HepG2 (cell line): ENCODE measurements around the gene MKRN2OS. TPM values are rescaled to one million over a fixed set of nuclear protein-coding genes. Genes with fewer than 3 reads are reported as not detected.

Experiments used
- ATAC-seq: fragments of 200-7000 bp; cut with Tn5 transposase; 3 replicates; pipeline ENCODE4 v1.9.1; 2020; ENCODE audit warnings: mild to moderate bottlenecking, moderate library complexity
- BruUV-seq: library from RNA; stranded (reverse); fragments of 400-500 nt; replicated peaks from 2 replicates; lab custom pipeline; 2021; lab: Mats Ljungman, UMichigan
- CTCF ChIA-PET: fragments of 300-600 bp; formaldehyde crosslinking; extraction: SDS; loops from one replicate; lab custom pipeline; 2021; ENCODE audit warnings: low total read pairs, inconsistent platforms, low intra/inter-chr PET ratio; lab: Yijun Ruan, JAX
- POLR2A ChIA-PET: fragments of 350-600 bp; sonication (Branson Sonifier 250); formaldehyde crosslinking; loops from one replicate; lab custom pipeline; 2020; ENCODE audit warnings: antibody characterized with exemption, inconsistent platforms; lab: Yijun Ruan, JAX
- DNase-seq: peaks from one replicate; pipeline ENCODE4 v3.0.0-alpha.2; 2015; ENCODE audit warnings: low spot score
- FAIRE-seq: peaks from 3 replicates; lab custom pipeline; 2011; peaks lifted over from hg19 to GRCh38; lab: Jason Lieb, UNC
- H2AFZ ChIP-seq: one replicate; pipeline ENCODE4 v1.6.1; 2011; ENCODE audit warnings: low read length, inconsistent platforms
- H3K27ac ChIP-seq: fragments of 300-600 bp; 3 replicates; pipeline ENCODE4 v1.8.0; 2011; ENCODE audit warnings: mixed run types, mild to moderate bottlenecking, mixed read lengths, low read length, inconsistent platforms; ENCODE audit not compliant: insufficient read depth; ENCODE audit errors: extremely low read length
- H3K27me3 ChIP-seq, 2 experiments: fragments of 200-600 bp in 1 of 2; 2 replicates in 1 of 2; 3 replicates in 1 of 2; pipeline versions ENCODE4 v1.6.0 to v1.8.0; 2011; ENCODE audit warnings: low read length in 2 of 2, mild to moderate bottlenecking in 2 of 2, moderate library complexity in 2 of 2, inconsistent platforms in 1 of 2; ENCODE audit not compliant: insufficient read depth in 2 of 2, control insufficient read depth in 1 of 2
- H3K36me3 ChIP-seq, 2 experiments: fragments of 200-600 bp in 1 of 2; replicated peaks in 1 of 2; 2 replicates in 1 of 2; 3 replicates in 1 of 2; pipeline versions ENCODE4 v1.5.1 to v1.8.0; 2011; ENCODE audit warnings: low read length in 2 of 2, inconsistent platforms in 1 of 2; ENCODE audit not compliant: insufficient read depth in 2 of 2, control insufficient read depth in 1 of 2
- H3K4me1 ChIP-seq: 2 replicates; pipeline ENCODE4 v1.5.1; 2012; ENCODE audit warnings: low read length, inconsistent platforms; ENCODE audit not compliant: insufficient read depth
- H3K4me2 ChIP-seq: 2 replicates; pipeline ENCODE4 v1.6.0; 2011; ENCODE audit warnings: low read depth, low read length, inconsistent platforms
- H3K4me3 ChIP-seq, 3 experiments: fragments of 200-600 bp in 1 of 3; sonication (generic), shearing (Covaris generic) in 1 of 3; replicated peaks in 1 of 3; 2 replicates each; pipeline ENCODE4 v1.5.1; 2011 to 2016; ENCODE audit warnings: low read length in 3 of 3, inconsistent platforms in 2 of 3, low read depth in 2 of 3, mild to moderate bottlenecking in 2 of 3, control low read depth in 1 of 3, mixed read lengths in 1 of 3; ENCODE audit not compliant: insufficient read depth in 1 of 3
- H3K79me2 ChIP-seq: one replicate; pipeline ENCODE4 v1.6.1; 2011; ENCODE audit warnings: low read length, inconsistent platforms; ENCODE audit not compliant: insufficient read depth
- H3K9ac ChIP-seq: 2 replicates; pipeline ENCODE4 v1.6.0; 2011; ENCODE audit warnings: mild to moderate bottlenecking, low read depth, low read length, inconsistent platforms; ENCODE audit not compliant: insufficient read depth
- H3K9me3 ChIP-seq: 2 replicates; pipeline ENCODE4 v1.5.1; 2012; ENCODE audit warnings: mild to moderate bottlenecking, low read length
- H4K20me1 ChIP-seq: 2 replicates; pipeline ENCODE4 v1.6.0; 2011; ENCODE audit warnings: inconsistent platforms, mild to moderate bottlenecking, low read length, moderate library complexity; ENCODE audit not compliant: insufficient read depth
- BORCS8-MEF2B ChIP-seq: sonication (generic); formaldehyde crosslinking; IDR thresholded peaks from 2 replicates; pipeline ENCODE4 v1.8.0; 2022; ENCODE audit warnings: mild to moderate bottlenecking, missing genetic modification reagents
- CCAR2 ChIP-seq: fragments of 200-400 bp; formaldehyde crosslinking; optimal IDR thresholded peaks from 2 replicates; pipeline ENCODE3; 2018; ENCODE audit warnings: low read depth, mild to moderate bottlenecking, low read length, moderate library complexity
- CEBPG ChIP-seq: IDR thresholded peaks from 2 replicates; pipeline ENCODE4 v1.6.1; 2016
- KDM3A ChIP-seq: IDR thresholded peaks from 2 replicates; pipeline ENCODE4 v1.6.1; 2018; ENCODE audit warnings: low read depth, missing compliant biosample characterization
- KLF11 ChIP-seq: IDR thresholded peaks from 2 replicates; pipeline ENCODE4 v1.6.1; 2016; ENCODE audit warnings: missing compliant biosample characterization
- MED8 ChIP-seq: sonication (generic); formaldehyde crosslinking; IDR thresholded peaks from 2 replicates; pipeline ENCODE4 v1.8.1; 2023; ENCODE audit warnings: mild to moderate bottlenecking, missing genetic modification reagents; ENCODE audit not compliant: insufficient replicate concordance
- MTERF4 ChIP-seq: sonication (generic); formaldehyde crosslinking; IDR thresholded peaks from 2 replicates; pipeline ENCODE4 v1.8.0; 2023; ENCODE audit warnings: mild to moderate bottlenecking, missing genetic modification reagents
- SMAD3 ChIP-seq: sonication (generic); formaldehyde crosslinking; IDR thresholded peaks from 2 replicates; pipeline ENCODE4 v1.4.0; 2020; ENCODE audit warnings: missing genetic modification reagents
- TARDBP ChIP-seq: sonication (generic); formaldehyde crosslinking; IDR thresholded peaks from 2 replicates; pipeline ENCODE4 v1.8.0; 2022; ENCODE audit warnings: mild to moderate bottlenecking, missing genetic modification reagents
- ZFP36 ChIP-seq: fragments of 150-350 bp; IDR thresholded peaks from 2 replicates; pipeline ENCODE4 v1.6.1; 2018; ENCODE audit warnings: borderline replicate concordance, low read length, low read depth; ENCODE audit not compliant: partially characterized antibody
- ZFP37 ChIP-seq: sonication (generic); formaldehyde crosslinking; IDR thresholded peaks from 2 replicates; pipeline ENCODE4 v1.4.0; 2020; ENCODE audit warnings: missing genetic modification reagents, borderline replicate concordance
- ZNF24 ChIP-seq: fragments of 450-650 bp; IDR thresholded peaks from 2 replicates; pipeline ENCODE4 v1.6.1; 2017; ENCODE audit warnings: antibody characterized with exemption, mild to moderate bottlenecking
- ZNF609 ChIP-seq: sonication (generic); formaldehyde crosslinking; IDR thresholded peaks from 2 replicates; pipeline ENCODE4 v1.4.0; 2020; ENCODE audit warnings: mild to moderate bottlenecking, missing genetic modification reagents, borderline replicate concordance
- ZNF674 ChIP-seq: sonication (generic); formaldehyde crosslinking; IDR thresholded peaks from 2 replicates; pipeline ENCODE4 v1.5.0; 2020; ENCODE audit warnings: low read depth, mild to moderate bottlenecking, missing genetic modification reagents
- ZZZ3 ChIP-seq: sonication (generic); formaldehyde crosslinking; IDR thresholded peaks from 2 replicates; pipeline ENCODE4 v1.4.0; 2020; ENCODE audit warnings: missing genetic modification reagents, mild to moderate bottlenecking, borderline replicate concordance
- WGBS: methylation state at CpG from one replicate; pipeline ENCODE4 v1.1.6; 2017; ENCODE audit warnings: low lambda C conversion rate; 5-methylcytosine and 5-hydroxymethylcytosine counted together
- in situ Hi-C: cut with HindIII; loops from 2 replicates; pipeline ENCODE4 v1.10.0; 2017; ENCODE audit warnings: low pct_unique_long_range_greater_than_20kb; ENCODE audit not compliant: extremely low pct_ligation_motif_present
- intact Hi-C: fragments of 100-400 bp; cut with micrococcal nuclease; formaldehyde crosslinking; loops from one replicate; pipeline ENCODE4 v1.10.0; 2022; ENCODE audit not compliant: unreplicated experiment
- polyA plus RNA-seq, 8 experiments: library from polyadenylated mRNA; depleted of rRNA in 3 of 8; stranded (reverse) in 7 of 8; unstranded in 1 of 8; fragments of >200 nt; fragmentation: Illumina TruSeq in 4 of 8; extraction: Trizol in 4 of 8; gene quantifications; 2 replicates each; pipeline versions ENCODE4 v1.2.1 to v1.2.3, GENCODE V29; 2011 to 2016; ENCODE audit warnings: low read depth in 4 of 8, missing spikeins in 1 of 8, mixed read lengths in 1 of 8; ENCODE audit not compliant: insufficient read depth in 1 of 8
- total RNA-seq, 5 experiments: library from RNA; depleted of rRNA; stranded (reverse); fragments of >200 nt; fragmentation: Illumina TruSeq; extraction: Trizol; gene quantifications; 2 replicates each; pipeline ENCODE4 v1.2.3, GENCODE V29; 2016; ENCODE audit warnings: low read depth in 1 of 5

Gene MKRN2OS
- total and polyA plus RNA-seq, 2 of the 13 experiments (the other 11 are each of a cell fraction or from before 2014, with no cell fraction given) = not detected

GRCh38 chr3:12527757-12528143, 17.5 kb downstream of the MKRN2OS start:
- Histone ChIP-seq H3K4me2 (no peak overlapping the region), H2AFZ (no peak overlapping the region), H3K79me2 (no peaks in the 10 kb centered on the region), H3K9me3 (no peaks in the 10 kb centered on the region), H3K9ac (no peak overlapping the region), H4K20me1 (no peaks in the 10 kb centered on the region), H3K4me1 (no peaks in the 10 kb centered on the region), H3K27ac (no peak overlapping the region), H3K27me3 (no peaks in the 10 kb centered on the region), H3K36me3 (peaks cover 13 to 51% of the 10 kb centered on the region in 2 experiments), H3K4me3 (no peak overlapping the region)
- 100% methylated on average over 1 of the region's 3 CpGs for WGBS
- DNase-seq = no peak
- POLR2A ChIA-PET = no interaction called here
- BruUV-seq = no TSS peak
- no peak for TF ChIP-seq TARDBP
- no peak for TF ChIP-seq KLF11 (CRISPR knock-in tag)
- no peak for TF ChIP-seq ZNF24
- ATAC-seq = no peak
- in situ Hi-C loops = no loop called here
- intact Hi-C loops = no loop called here
- FAIRE-seq = no peak
- CTCF ChIA-PET = no interaction called here

DNA sequence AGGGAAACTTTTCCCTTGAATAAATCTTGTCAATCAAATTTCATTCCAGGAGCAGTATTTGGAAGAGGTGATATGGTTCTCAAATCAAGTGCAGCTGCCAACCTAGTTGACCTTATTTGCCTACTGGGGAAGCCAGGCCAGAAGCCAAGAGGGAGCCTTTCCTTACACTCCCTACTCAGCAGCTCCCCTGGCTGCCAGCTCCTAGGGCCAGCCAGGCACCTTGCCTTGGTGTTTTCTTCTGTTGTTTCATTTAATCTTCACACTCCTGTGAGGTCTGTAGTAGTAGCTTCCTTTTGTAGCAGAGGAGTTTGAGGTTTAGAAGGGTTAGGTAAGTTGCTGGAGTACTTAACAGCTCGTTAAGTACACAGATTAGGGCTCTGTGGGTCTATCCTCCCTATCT, 22.6 kb downstream of the MKRN2OS start:
- ChIA-PET POLR2A (no interaction called here), CTCF (no interaction called here)
- 93% methylated on average over 1 of the region's 1 CpG for WGBS
- TF ChIP-seq ZZZ3 (CRISPR knock-in tag) = no peak
- no peak for TF ChIP-seq ZFP36
- no peak for TF ChIP-seq MTERF4 (CRISPR knock-in tag)
- no peak for TF ChIP-seq SMAD3 (CRISPR knock-in tag)
- TF ChIP-seq ZFP37 (CRISPR knock-in tag) = no peak
- no peak for TF ChIP-seq CEBPG
- TF ChIP-seq BORCS8-MEF2B (CRISPR knock-in tag) = no peak
- no peak for TF ChIP-seq KDM3A (CRISPR knock-in tag)
- TF ChIP-seq MED8 (CRISPR knock-in tag) = no peak
- TF ChIP-seq CCAR2 = no peak
- no peak for TF ChIP-seq ZNF609 (CRISPR knock-in tag)
- TF ChIP-seq ZNF674 (CRISPR knock-in tag) = no peak

More for the DNA sequence above, 22.6 kb downstream of the MKRN2OS start:
- in situ Hi-C loops (no loop called here), intact Hi-C loops (no loop called here)
- no TSS peak for BruUV-seq
- H3K4me2 ChIP-seq = no peak overlapping the region
- no peak for DNase-seq
- H3K4me1 ChIP-seq = peaks cover 6% of the 10 kb centered on the region
- H4K20me1 ChIP-seq = no peaks in the 10 kb centered on the region
- no peaks in the 10 kb centered on the region for H3K9me3 ChIP-seq
- no peak for FAIRE-seq
- peaks cover 2 to 26% of the 10 kb centered on the region in 2 experiments; a peak in 3 of 5 replicates for H3K36me3 ChIP-seq
- no peak overlapping the region for H2AFZ ChIP-seq
- no peak for ATAC-seq
- H3K27ac ChIP-seq = no peak overlapping the region
- H3K4me3 ChIP-seq = no peak overlapping the region
- H3K9ac ChIP-seq = no peak overlapping the region
- H3K79me2 ChIP-seq = no peaks in the 10 kb centered on the region
- H3K27me3 ChIP-seq = no peaks in the 10 kb centered on the region
